Adrenal gland (tissue), 12 donors: ENCODE measurements around the gene GRP. TPM values are rescaled to one million over a fixed set of nuclear protein-coding genes. Genes with fewer than 3 reads are reported as not detected.

Experiments
- DNase-seq, 7 donors: peaks; one replicate each; pipeline ENCODE4 v3.0.0-alpha.2; 2019 to 2020
- H3K27ac ChIP-seq, 5 donors: fragments of 200-600 bp; sonication (generic) in 4 of 5; 1 replicate in 3 of 5; 2 replicates in 2 of 5; pipeline versions ENCODE4 v1.5.1 to v1.8.0; 2016 to 2020; ENCODE audit warnings: mild to moderate bottlenecking in 1 of 5
- H3K27me3 ChIP-seq: fragments of 200-600 bp; 2 replicates; pipeline ENCODE4 v1.8.0; 2021
- H3K36me3 ChIP-seq, 2 donors: fragments of 200-600 bp; replicated peaks in 1 of 2; 1 replicate in 1 of 2; 2 replicates in 1 of 2; pipeline versions ENCODE4 v1.5.1 to v1.8.0; 2018 to 2022
- H3K4me1 ChIP-seq, 2 donors: fragments of 200-600 bp; replicated peaks in 1 of 2; 1 replicate in 1 of 2; 2 replicates in 1 of 2; pipeline versions ENCODE4 v1.5.1 to v1.8.0; 2018 to 2021
- H3K4me3 ChIP-seq, 4 donors: fragments of 200-600 bp; sonication (generic) in 3 of 4; one replicate each; pipeline ENCODE4 v1.5.1; 2016 to 2018
- H3K9me3 ChIP-seq, 3 donors: fragments of 200-600 bp; sonication (generic) in 1 of 3; replicated peaks in 1 of 3; 1 replicate in 2 of 3; 2 replicates in 1 of 3; pipeline versions ENCODE4 v1.5.1 to v1.8.0; 2016 to 2021
- POLR2A ChIP-seq, 2 donors: fragments of 450-650 bp; IDR thresholded peaks; one replicate each; pipeline ENCODE4 v1.6.1; 2017; ENCODE audit warnings: antibody characterized with exemption in 2 of 2, mild to moderate bottlenecking in 2 of 2, moderate library complexity in 1 of 2
- WGBS, 4 donors: extraction: QIAGEN DNeasy Blood & Tissue Kit in 2 of 4; methylation state at CpG; one replicate each; pipeline versions ENCODE4 v1.1.5 to v1.1.7; 2013 to 2017; 5-methylcytosine and 5-hydroxymethylcytosine counted together
- intact Hi-C, 2 donors: fragments of 100-400 bp; cut with DNase I; formaldehyde crosslinking; loops; one replicate each; pipeline versions ENCODE4 v1.14.1 to v1.15.0; 2022 to 2023
- polyA plus RNA-seq, 3 donors: library from polyadenylated mRNA; stranded (reverse); fragments of 200-250 nt in 2 of 3; fragments of 350-450 nt in 1 of 3; fragmentation: Illumina TruSeq in 1 of 3; extraction: RNeasy Lipid Tissue Mini Kit (QIAGEN cat#74804) in 1 of 3; gene quantifications; one replicate each; pipeline ENCODE4 v1.2.3, GENCODE V29; 2013 to 2014
- total RNA-seq, 9 donors: library from RNA; depleted of rRNA in 4 of 9; stranded (reverse); fragments of >200 nt in 4 of 9; fragments of 120-200 nt in 1 of 9; fragmentation: NEBNext Ultra II Directional in 1 of 9; extraction: Animal tissue kit (Norgen Biotek cat#: 25700) in 1 of 9; gene quantifications; one replicate each; pipeline versions ENCODE4 v1.1.0 to v1.2.4, GENCODE V29; 2013 to 2023
- TF ChIP-seq, protein P1 (sequence below), 6 experiments: fragments of 450-650 bp in 4 of 6; fragments of 200-600 bp in 2 of 6; sonication (generic) in 1 of 6; IDR thresholded peaks; 1 replicate in 5 of 6; 2 replicates in 1 of 6; pipeline versions ENCODE4 v1.5.1 to v1.8.0; 2016 to 2021; ENCODE audit warnings: antibody characterized with exemption in 6 of 6, mild to moderate bottlenecking in 2 of 6, moderate library complexity in 1 of 6
- donor health status: healthy with polysubstance abuse.
- donor health status: Bipolar disorder and iron deficiency.
- donor health status: DM: yes; HTN: yes; CAD: no.
- donor health status: DM: no; HTN: no; CAD: no.
- donor health status: DM: no; HTN: no; CAD: no.
- donor health status: DM: yes; HTN: yes; CAD: no.

GRP gene
- total and polyA plus RNA-seq, 12 donors, result 0.20 to 1.2 (median 0.74) TPM; not detected in 9

DNA sequence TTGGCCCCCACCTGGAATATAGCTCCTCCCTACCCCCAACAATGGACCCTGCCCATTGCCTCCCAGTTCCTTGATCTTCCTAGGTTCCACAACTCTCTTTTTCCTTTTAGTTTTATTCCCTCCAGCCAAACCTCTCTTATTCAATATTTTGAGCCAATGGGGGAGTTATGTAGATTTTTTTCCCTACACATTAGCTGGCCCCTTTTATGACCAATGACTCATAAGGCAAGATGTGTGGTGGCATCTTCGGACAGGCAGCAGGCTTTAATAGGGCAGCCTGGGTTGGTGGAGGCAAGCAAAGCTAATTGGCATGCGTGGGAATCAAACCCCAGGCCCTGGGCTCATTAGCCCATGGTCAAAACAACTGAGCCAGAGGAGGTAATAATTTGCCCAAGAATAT lies 9.2 kb downstream of the GRP start:
- H3K9me3 ChIP-seq, result no peaks in the 10 kb centered on the region
- no peaks in the 10 kb centered on the region for H3K27me3 ChIP-seq
- no peak overlapping the region for H3K4me3 ChIP-seq
- H3K4me1 ChIP-seq, result no peaks in the 10 kb centered on the region
- TF ChIP-seq, protein P1, sequence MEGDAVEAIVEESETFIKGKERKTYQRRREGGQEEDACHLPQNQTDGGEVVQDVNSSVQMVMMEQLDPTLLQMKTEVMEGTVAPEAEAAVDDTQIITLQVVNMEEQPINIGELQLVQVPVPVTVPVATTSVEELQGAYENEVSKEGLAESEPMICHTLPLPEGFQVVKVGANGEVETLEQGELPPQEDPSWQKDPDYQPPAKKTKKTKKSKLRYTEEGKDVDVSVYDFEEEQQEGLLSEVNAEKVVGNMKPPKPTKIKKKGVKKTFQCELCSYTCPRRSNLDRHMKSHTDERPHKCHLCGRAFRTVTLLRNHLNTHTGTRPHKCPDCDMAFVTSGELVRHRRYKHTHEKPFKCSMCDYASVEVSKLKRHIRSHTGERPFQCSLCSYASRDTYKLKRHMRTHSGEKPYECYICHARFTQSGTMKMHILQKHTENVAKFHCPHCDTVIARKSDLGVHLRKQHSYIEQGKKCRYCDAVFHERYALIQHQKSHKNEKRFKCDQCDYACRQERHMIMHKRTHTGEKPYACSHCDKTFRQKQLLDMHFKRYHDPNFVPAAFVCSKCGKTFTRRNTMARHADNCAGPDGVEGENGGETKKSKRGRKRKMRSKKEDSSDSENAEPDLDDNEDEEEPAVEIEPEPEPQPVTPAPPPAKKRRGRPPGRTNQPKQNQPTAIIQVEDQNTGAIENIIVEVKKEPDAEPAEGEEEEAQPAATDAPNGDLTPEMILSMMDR (IDR thresholded peaks at IDR 0.05), result no peak
- no peak for TF ChIP-seq POLR2A (IDR thresholded peaks at IDR 0.05)
- WGBS, 4 donors, result 78 to 97% (median 88%) methylated on average over 2 of the region's 2 CpGs
- DNase-seq, result no peak
- no peak overlapping the region for H3K27ac ChIP-seq
- intact Hi-C loops, result no loop called here
- no peaks in the 10 kb centered on the region for H3K36me3 ChIP-seq

DNA sequence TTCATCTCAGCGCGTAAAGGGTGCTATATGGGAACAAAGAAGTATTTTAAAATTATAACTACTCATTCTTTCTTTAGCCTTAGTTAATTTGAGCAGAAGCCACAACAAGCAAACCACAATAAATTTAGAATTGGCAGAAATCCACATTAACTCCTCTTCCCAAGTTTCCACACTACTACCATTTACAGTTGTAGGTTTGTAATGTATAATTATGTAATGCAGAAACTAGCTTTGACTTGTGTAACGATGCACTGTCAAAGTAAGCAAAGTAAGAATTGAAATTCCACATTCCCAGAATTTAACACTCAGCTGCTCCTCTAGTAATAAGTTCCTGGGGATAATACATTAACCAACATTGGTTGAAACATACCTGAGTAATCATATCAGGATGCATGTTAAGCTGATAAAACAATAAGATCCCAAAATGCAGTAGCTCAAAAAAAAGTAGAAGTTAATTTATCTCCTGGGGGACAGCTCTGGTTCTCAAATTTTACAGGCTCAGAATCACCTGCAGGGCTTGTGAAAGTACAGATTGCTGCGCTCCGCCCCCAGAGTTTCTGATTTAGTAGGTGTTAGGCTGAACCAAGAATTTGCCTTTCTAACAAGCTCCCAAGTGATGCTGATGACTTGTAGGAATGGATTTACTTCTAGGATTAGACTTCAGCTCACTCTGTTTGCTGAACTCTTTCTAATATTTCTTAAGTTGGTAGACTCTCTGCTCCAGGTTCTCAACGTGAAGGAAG lies 9.9 kb downstream of the GRP start:
- Histone ChIP-seq H3K4me3 (no peak overlapping the region), H3K4me1 (no peaks in the 10 kb centered on the region), H3K27ac (no peak overlapping the region), H3K27me3 (no peaks in the 10 kb centered on the region), H3K36me3 (no peaks in the 10 kb centered on the region), H3K9me3 (no peaks in the 10 kb centered on the region)
- TF ChIP-seq, protein P1 (IDR thresholded peaks at IDR 0.05), result no peak
- TF ChIP-seq POLR2A (IDR thresholded peaks at IDR 0.05), result no peak
- 73 to 76% (median 76%) methylated on average over 6 of the region's 6 CpGs for WGBS, 4 donors
- DNase-seq, result no peak
- intact Hi-C loops, result no loop called here

DNA sequence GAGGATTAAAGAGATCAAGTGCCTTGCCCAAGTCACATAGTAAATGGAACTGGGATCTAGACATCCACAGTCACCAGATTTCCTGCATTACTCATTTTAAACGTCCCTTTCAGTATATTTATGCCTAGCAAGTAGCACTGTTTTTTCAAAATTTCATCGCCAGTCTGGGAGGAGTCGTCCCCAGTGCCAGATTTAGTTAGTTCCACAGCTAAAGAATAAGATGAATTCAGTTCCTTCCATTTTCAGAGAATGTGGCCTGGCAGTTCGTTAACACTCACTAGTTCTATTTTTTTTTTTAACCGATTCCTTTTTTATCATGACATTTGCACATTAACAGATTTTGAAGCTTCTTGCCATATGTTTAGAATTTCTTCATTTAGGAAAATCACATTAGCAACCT lies 11.2 kb downstream of the GRP start:
- H3K36me3 ChIP-seq, result no peaks in the 10 kb centered on the region
- H3K27me3 ChIP-seq, result no peaks in the 10 kb centered on the region
- no peak overlapping the region for H3K27ac ChIP-seq
- H3K4me1 ChIP-seq, result no peaks in the 10 kb centered on the region
- no peak for DNase-seq
- H3K9me3 ChIP-seq, result no peaks in the 10 kb centered on the region
- no peak overlapping the region for H3K4me3 ChIP-seq
- TF ChIP-seq POLR2A (IDR thresholded peaks at IDR 0.05), result no peak
- TF ChIP-seq, protein P1 (IDR thresholded peaks at IDR 0.05), result no peak
- intact Hi-C loops, result no loop called here
- WGBS, 4 donors, result 67 to 71% (median 68%) methylated on average over 5 of the region's 5 CpGs

DNA sequence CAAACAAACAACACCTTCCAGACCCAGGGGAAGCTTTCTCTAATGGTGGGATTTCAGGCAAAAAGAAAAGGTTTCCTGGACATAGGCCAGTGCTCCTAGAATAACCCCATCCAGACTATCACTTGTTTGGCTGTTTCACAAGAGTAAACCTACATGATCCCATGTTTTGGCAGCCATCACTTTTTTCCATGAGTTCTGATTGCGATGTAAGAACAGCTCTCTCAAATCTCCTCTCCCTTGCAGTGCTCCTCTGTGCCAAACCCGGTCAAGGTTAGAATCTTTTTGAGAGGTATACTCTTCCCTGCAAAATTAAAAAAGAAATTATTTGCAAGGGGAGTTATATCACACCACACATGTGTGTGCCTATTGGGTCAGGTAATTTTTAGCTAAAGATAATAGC lies 11.9 kb downstream of the GRP start:
- Histone ChIP-seq H3K4me3 (no peak overlapping the region), H3K27me3 (no peaks in the 10 kb centered on the region), H3K9me3 (no peaks in the 10 kb centered on the region), H3K27ac (no peak overlapping the region), H3K4me1 (no peaks in the 10 kb centered on the region), H3K36me3 (no peaks in the 10 kb centered on the region)
- intact Hi-C loops, result no loop called here
- 86 to 96% (median 88%) methylated on average over 2 of the region's 2 CpGs for WGBS, 4 donors
- TF ChIP-seq, protein P1 (IDR thresholded peaks at IDR 0.05), result no peak
- no peak for TF ChIP-seq POLR2A (IDR thresholded peaks at IDR 0.05)
- no peak for DNase-seq
